ENCODE data around the gene GTF2A1.

- TF ChIP-seq MAX (CRISPR knock-in tag; IDR thresholded peaks at IDR 0.05) = no peak
- TF ChIP-seq CTCF (IDR thresholded peaks at IDR 0.05) = no peak
- no peak for TF ChIP-seq ZNF423 (CRISPR knock-in tag; IDR thresholded peaks at IDR 0.05)
- no peak for TF ChIP-seq HMGXB4 (CRISPR knock-in tag; IDR thresholded peaks at IDR 0.05)
- no peak for TF ChIP-seq E2F1 (CRISPR knock-in tag; IDR thresholded peaks at IDR 0.05)
- no peak for TF ChIP-seq ATF2 (CRISPR knock-in tag; IDR thresholded peaks at IDR 0.05; ENCODE audit: borderline replicate concordance, low read depth)
- no peak for TF ChIP-seq GABPB1 (CRISPR knock-in tag; IDR thresholded peaks at IDR 0.05)
- no peak for TF ChIP-seq FOXP4 (CRISPR knock-in tag; IDR thresholded peaks at IDR 0.05)
- no peak for TF ChIP-seq NR2C2 (CRISPR knock-in tag; IDR thresholded peaks at IDR 0.05)
- TF ChIP-seq KAT7 (CRISPR knock-in tag; IDR thresholded peaks at IDR 0.05; ENCODE audit: borderline replicate concordance) = no peak
- no peak for TF ChIP-seq NR3C1 (CRISPR knock-in tag; conservative IDR thresholded peaks at IDR 0.05; ENCODE audit: low read depth)
Measured at GRCh38 chr14:81206115-81206514, 14.6 kb downstream of the GTF2A1 start.
